ENCODE results near the gene ZNF423. TPM values are rescaled to one million over a fixed set of nuclear protein-coding genes. Genes with fewer than 3 reads are reported as not detected.

ZNF423 gene
- total and polyA plus RNA-seq, 12 donors: 1.7 to 10.6 (median 5.5) TPM

DNA sequence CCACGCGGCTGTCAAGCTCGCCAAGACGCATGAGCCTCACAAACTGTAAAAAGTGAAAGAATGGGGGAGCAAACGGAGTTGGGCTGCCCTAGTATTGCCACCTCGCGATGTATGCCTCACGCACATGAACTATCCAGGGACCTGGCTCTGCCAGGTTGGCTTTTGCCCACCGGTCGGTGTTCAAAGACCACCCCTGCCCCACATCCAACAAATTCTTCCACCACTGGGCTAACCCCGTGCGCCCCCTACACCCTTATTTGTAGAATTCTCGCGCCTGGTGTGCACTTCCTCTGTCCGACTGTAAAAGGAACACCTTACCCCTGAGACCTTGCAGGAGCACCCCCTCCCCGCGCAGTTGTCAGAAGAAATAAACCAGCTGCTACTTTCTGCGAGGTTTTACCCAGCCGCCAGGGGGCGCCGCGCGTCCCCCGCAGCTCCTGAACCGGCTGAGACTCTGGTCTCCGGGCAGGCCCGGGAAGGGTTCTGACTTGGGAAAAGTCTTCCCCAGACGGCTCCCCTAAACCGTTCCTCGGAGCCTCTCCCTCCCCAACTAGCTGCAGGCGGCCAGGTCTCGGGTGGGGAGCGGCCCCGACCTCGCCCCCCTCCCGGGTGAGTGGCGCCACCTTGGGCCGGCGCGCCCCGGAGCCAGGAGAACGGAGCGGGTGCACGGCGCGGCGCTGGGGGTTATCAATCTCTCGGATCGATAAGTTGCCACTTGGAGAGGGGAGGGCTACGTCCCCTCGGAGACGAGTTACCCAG, 1.7 kb upstream of the ZNF423 start:
- H3K36me3 ChIP-seq (replicated peaks in 1 of 2): no peaks in the 10 kb centered on the region
- peak overlapping the region in 3 of 5 donors; percentile 22 to 92 (median 84) for H3K27ac ChIP-seq
- H3K27me3 ChIP-seq: no peaks in the 10 kb centered on the region
- DNase-seq: peak; percentile 39 to 77 (median 55)
- peak overlapping the region in 1 of 4 donors; percentile 94 for H3K4me3 ChIP-seq
- H3K4me1 ChIP-seq (replicated peaks in 1 of 2): peaks cover 11 to 29% of the 10 kb centered on the region in 2 donors
- peak; percentile 57 to 82 (median 75) for TF ChIP-seq CTCF (IDR thresholded peaks at IDR 0.05)
- TF ChIP-seq POLR2A (IDR thresholded peaks at IDR 0.05): no peak
- no peaks in the 10 kb centered on the region for H3K9me3 ChIP-seq (replicated peaks in 1 of 3)
- intact Hi-C loops (cut with DNase I): loop anchor here in 1 of 2 donors (5.0 to 10.0 kb wide), 2 partner anchors 253 to 365 kb away; no protein-coding TSS in a partner anchor
- WGBS, 4 donors: 0 to 2% (median 1%) methylated on average over 19 to 52 of the region's 52 CpGs

DNA sequence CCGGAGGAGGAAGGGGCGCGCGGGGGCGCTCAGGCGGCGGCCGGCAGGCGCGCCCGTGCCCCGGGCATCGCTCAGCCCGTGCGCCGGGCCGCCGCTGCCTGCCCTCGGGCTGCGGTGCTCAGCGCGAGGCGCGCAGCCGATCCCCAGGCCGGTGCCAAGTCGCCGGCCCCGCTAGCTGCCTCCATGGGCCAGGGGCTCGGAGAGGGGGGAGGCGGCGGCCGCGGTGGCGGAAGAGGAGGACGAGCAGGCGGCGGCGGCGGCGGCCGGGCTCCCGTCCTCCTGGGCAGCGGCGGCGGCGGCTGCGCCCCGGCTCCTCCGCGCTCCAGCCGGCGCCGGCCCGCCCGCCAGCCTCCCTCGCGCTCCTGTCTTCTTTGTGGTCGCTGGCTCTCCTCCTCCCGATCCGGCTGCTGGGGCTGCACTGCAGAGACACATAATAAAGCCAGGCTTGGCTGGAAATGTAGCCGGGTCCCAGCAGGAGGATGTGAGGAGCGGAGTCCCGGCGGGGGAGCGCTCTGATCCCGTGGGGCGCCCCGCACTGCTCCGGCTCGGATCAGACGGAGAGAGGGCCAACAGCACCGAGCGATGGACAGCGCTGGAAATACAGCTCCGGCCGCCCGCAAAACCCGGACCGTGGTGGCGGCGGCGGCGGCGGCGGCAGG, 889 bp upstream of the ZNF423 start:
- TF ChIP-seq CTCF (IDR thresholded peaks at IDR 0.05) (peak in 2 of 6 experiments; percentile 33 to 54), POLR2A (IDR thresholded peaks at IDR 0.05) (peak; percentile 41)
- WGBS, 4 donors: 0 to 1% (median 0%) methylated on average over 52 to 85 of the region's 86 CpGs; no CpG with 5 or more reads in 1 of the 4 donors
- peak; percentile 71 to 90 (median 79) for DNase-seq
- Histone ChIP-seq H3K27me3 (no peaks in the 10 kb centered on the region), H3K9me3 (replicated peaks in 1 of 3) (no peaks in the 10 kb centered on the region), H3K4me1 (replicated peaks in 1 of 2) (peaks cover 11 to 29% of the 10 kb centered on the region in 2 donors), H3K4me3 (peak overlapping the region in 2 of 4 donors; percentile 17 to 94), H3K27ac (peak overlapping the region in 2 of 5 donors; percentile 84 to 92), H3K36me3 (replicated peaks in 1 of 2) (no peaks in the 10 kb centered on the region)
- intact Hi-C loops (cut with DNase I): loop anchor here in 1 of 2 donors (5.0 to 10.0 kb wide), 2 partner anchors 252 to 364 kb away; no protein-coding TSS in a partner anchor

GRCh38 chr16:49855280-49855821, 561 bp downstream of the ZNF423 start:
- DNase-seq: peak; percentile 79 to 91 (median 82)
- H3K4me3 ChIP-seq: peak overlapping the region; percentile 18 to 94 (median 40)
- H3K27ac ChIP-seq: peak overlapping the region in 4 of 5 donors; percentile 11 to 94 (median 75)
- TF ChIP-seq POLR2A (IDR thresholded peaks at IDR 0.05) (peak; percentile 31 to 51), CTCF (IDR thresholded peaks at IDR 0.05) (no peak)
- peaks cover 11 to 29% of the 10 kb centered on the region in 2 donors for H3K4me1 ChIP-seq (replicated peaks in 1 of 2)
- intact Hi-C loops (cut with DNase I): loop anchor here in 1 of 2 donors (5.0 to 10.0 kb wide), 2 partner anchors 251 to 363 kb away; no protein-coding TSS in a partner anchor
- 0 to 1% (median 0%) methylated on average over 19 to 67 of the region's 75 CpGs for WGBS, 4 donors
- H3K27me3 ChIP-seq: no peaks in the 10 kb centered on the region
- H3K9me3 ChIP-seq (replicated peaks in 1 of 3): no peaks in the 10 kb centered on the region
- no peaks in the 10 kb centered on the region for H3K36me3 ChIP-seq (replicated peaks in 1 of 2)
